Gastrocnemius medialis (tissue), 4 donors: ENCODE measurements around the gene AMZ1.

Experiments
- POLR2A ChIP-seq, 2 donors: fragments of 450-650 bp; IDR thresholded peaks; one replicate each; pipeline ENCODE4 v1.6.1; 2017; ENCODE audit warnings: antibody characterized with exemption in 2 of 2, mild to moderate bottlenecking in 2 of 2, moderate library complexity in 2 of 2
- TF ChIP-seq, protein P1 (sequence below), 5 experiments: fragments of 450-650 bp in 3 of 5; fragments of 200-600 bp in 2 of 5; sonication (generic) in 2 of 5; IDR thresholded peaks in 4 of 5; conservative IDR thresholded peaks in 1 of 5; 1 replicate in 4 of 5; 2 replicates in 1 of 5; pipeline ENCODE4 v1.5.1; 2016 to 2019; ENCODE audit warnings: antibody characterized with exemption in 5 of 5, mild to moderate bottlenecking in 3 of 5, moderate library complexity in 3 of 5

DNA sequence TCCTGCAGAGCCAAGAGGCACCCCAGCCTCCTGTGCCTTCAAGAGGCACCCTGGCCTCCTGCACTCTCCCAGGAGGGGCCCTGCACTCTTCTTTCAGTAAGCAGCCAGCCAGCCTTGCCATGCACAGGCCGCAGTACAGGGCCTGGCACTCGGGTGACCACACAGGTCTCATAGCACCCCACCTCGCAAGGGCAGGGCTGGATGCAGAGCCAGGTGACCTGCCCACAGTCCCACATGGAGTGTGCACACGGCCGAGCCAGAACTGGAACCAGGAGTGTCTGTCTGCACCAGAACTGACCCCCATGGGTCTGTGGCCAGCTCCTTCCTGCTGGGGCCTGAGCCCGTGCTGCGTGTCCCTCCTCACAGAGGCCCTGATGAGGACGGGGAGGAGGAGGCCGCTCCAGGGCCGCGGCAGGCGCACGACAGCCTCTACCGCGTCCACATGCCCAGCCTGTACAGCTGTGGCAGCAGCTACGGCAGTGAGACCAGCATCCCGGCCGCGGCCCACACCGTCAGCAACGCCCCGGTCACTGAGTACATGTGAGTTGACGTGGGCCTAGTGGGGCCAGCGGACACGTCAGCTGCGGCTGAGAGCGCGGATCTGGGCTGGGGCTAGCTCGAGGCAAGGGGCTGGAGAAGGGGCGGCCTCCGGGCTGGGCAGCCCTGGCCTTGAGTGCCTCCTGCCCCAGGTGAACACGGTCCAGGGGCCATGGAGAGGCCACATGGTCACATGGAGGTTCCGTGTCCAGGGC lies 29.9 kb upstream of the AMZ1 start:
- TF ChIP-seq, protein P1, sequence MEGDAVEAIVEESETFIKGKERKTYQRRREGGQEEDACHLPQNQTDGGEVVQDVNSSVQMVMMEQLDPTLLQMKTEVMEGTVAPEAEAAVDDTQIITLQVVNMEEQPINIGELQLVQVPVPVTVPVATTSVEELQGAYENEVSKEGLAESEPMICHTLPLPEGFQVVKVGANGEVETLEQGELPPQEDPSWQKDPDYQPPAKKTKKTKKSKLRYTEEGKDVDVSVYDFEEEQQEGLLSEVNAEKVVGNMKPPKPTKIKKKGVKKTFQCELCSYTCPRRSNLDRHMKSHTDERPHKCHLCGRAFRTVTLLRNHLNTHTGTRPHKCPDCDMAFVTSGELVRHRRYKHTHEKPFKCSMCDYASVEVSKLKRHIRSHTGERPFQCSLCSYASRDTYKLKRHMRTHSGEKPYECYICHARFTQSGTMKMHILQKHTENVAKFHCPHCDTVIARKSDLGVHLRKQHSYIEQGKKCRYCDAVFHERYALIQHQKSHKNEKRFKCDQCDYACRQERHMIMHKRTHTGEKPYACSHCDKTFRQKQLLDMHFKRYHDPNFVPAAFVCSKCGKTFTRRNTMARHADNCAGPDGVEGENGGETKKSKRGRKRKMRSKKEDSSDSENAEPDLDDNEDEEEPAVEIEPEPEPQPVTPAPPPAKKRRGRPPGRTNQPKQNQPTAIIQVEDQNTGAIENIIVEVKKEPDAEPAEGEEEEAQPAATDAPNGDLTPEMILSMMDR (IDR thresholded peaks at IDR 0.05 in 4 of 5, conservative IDR thresholded peaks at IDR 0.05 in 1 of 5), result no peak
- no peak for TF ChIP-seq POLR2A (IDR thresholded peaks at IDR 0.05)
